Cardiac fibroblast (primary cell): ENCODE measurements around the gene GSTT4.
A peak's percentile ranks its signal among the peaks of the same experiment; 100 is the strongest.

Experiments
- DNase-seq, 2 donors: peaks; one replicate each; pipeline versions ENCODE4 v3.0.0 to v3.0.0-alpha.2; 2010; ENCODE audit warnings: low read depth in 2 of 2
- H3K4me3 ChIP-seq, 2 donors: replicated peaks in 1 of 2; 1 replicate in 1 of 2; 2 replicates in 1 of 2; pipeline ENCODE4 v1.5.1; 2011; ENCODE audit warnings: low read depth in 2 of 2, low read length in 2 of 2, mild to moderate bottlenecking in 2 of 2, moderate library complexity in 1 of 2
- TF ChIP-seq, protein P1 (sequence below): IDR thresholded peaks from one replicate; pipeline ENCODE4 v1.5.1; 2011; ENCODE audit warnings: low read depth, mild to moderate bottlenecking, low read length, inconsistent platforms

The GSTT4 gene

DNA sequence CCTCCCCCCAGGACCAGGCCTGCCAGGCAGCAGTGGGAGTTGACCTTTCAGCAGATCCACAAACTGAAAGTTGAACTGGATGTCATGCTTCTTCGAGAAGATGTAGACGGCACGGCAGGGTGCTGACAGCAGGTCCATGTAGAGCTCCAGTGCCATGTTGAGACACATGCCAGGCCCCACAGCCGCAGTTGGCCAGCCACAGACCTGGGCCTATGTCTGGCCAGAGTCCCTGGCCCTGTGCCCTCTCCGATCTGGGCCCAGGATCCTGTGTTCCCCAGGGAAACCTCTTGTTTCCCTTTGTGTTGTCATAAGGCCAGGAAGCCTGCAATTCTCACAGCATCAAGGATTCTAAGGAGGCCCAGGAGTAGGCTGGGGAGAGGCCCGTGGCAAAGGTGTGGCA lies at the start of gene GSTT4:
TSS of gene GSTT4 (minus strand) at position 253 of the 400 bp plus-strand sequence. CDS start at position 156, 97 bp downstream.
- DNase-seq = peak; percentile 43 to 57
- H3K4me3 ChIP-seq = no peak within 1 kb of the TSS
- TF ChIP-seq, protein P1, sequence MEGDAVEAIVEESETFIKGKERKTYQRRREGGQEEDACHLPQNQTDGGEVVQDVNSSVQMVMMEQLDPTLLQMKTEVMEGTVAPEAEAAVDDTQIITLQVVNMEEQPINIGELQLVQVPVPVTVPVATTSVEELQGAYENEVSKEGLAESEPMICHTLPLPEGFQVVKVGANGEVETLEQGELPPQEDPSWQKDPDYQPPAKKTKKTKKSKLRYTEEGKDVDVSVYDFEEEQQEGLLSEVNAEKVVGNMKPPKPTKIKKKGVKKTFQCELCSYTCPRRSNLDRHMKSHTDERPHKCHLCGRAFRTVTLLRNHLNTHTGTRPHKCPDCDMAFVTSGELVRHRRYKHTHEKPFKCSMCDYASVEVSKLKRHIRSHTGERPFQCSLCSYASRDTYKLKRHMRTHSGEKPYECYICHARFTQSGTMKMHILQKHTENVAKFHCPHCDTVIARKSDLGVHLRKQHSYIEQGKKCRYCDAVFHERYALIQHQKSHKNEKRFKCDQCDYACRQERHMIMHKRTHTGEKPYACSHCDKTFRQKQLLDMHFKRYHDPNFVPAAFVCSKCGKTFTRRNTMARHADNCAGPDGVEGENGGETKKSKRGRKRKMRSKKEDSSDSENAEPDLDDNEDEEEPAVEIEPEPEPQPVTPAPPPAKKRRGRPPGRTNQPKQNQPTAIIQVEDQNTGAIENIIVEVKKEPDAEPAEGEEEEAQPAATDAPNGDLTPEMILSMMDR = no peak

DNA sequence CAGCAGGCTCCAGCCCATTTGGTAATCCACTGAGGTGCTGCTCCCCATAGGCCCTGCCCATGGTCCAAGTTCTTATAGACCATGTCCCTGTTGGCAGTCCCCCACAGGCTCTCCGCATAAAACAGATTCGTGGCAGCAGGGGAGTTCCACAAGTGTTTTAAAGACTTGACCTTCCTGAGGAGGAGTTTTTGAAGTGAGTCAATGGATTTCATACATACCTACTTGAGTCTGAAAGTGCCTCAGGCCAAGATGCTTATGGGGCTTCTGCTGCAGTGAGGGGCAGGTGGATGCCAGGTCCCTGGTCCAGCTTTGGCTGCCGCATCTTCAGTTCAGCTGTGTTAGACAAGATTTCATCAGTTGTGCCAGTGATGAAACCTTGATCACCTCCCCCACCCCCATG lies 49.1 kb upstream of the GSTT4 start:
- TF ChIP-seq, protein P1 = no peak
- no peak overlapping the region for H3K4me3 ChIP-seq
- peak in 1 of 2 donors; percentile 14 for DNase-seq

DNA sequence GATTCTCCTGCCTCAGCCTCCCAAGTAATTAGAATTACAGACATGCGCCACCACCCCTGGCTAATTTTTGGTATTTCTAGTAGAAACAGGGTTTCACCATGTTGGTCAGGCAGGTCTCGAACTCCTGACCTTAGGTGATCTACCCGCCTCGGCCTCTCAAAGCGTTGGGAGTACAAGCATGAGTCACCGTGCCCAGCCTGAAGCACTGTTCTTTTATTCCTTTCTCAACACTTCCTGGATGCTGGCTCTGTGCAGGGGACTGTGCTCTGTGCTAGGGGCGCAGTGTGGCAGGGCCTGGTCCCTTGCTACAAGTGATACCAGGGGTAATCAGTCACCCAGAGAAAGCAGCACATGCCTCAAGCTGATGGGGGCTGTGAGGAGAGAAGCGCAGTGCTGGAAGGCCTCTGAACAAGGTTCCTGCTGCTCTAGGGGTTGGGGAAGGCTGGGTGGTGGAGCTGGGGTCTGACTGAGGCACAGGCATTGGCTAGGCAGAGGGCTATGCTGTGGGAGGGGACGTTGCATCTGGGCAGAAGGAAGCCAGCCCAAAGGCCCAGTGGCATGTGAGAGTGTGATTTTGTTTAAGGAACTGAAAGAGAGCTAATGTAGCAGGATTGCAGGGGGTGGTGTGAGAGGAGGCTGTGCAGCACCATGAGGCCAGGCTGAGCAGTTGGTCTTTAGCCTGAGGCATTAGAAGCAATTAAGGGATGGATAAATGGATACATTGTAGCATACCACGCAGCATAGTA lies 48.4 kb upstream of the GSTT4 start:
- H3K4me3 ChIP-seq = no peak overlapping the region
- peak in 1 of 2 donors; percentile 17 for DNase-seq
- TF ChIP-seq, protein P1 = no peak

DNA sequence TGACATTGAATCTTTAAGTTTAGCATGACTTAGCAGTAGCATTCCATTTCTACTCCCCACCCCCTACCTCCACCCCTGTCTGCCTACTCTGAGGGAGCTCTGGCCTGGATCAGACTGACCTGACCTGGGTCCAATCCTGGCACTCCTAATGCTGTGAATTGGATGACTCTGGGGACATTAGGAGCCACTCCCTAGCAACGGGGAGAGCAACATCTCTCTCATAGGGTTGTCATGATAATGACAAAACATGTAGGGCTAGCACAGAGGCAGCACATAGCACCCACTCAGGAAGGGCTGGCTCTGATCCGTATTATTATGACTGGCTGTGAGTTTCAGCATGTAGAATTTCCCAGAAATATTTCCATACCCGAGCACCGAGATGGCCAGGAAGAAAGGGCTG lies 46.3 kb upstream of the GSTT4 start:
- DNase-seq = peak; percentile 25 to 43
- H3K4me3 ChIP-seq = no peak overlapping the region
- TF ChIP-seq, protein P1 = no peak

DNA sequence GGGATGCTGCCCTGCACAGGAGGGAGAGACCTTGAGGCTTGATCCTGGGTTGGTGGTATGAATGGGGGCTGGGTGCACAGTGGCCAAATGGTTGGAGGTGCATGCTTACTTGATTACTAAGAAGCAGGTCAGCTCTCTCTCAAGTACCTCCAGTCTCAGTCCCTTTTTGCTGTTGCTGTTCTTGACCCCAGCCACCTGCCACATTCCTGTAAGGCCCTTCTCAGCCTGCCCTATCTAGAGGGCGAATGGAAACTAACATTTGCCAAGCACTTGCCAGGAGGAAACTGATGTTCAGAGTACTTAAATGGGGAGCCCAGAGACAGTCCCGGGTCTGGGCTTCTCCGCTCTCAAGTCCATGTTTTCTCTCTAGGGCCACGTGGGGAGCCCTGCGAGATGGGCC lies 45.8 kb upstream of the GSTT4 start:
- DNase-seq = no peak
- TF ChIP-seq, protein P1 = no peak
- H3K4me3 ChIP-seq = no peak overlapping the region

DNA sequence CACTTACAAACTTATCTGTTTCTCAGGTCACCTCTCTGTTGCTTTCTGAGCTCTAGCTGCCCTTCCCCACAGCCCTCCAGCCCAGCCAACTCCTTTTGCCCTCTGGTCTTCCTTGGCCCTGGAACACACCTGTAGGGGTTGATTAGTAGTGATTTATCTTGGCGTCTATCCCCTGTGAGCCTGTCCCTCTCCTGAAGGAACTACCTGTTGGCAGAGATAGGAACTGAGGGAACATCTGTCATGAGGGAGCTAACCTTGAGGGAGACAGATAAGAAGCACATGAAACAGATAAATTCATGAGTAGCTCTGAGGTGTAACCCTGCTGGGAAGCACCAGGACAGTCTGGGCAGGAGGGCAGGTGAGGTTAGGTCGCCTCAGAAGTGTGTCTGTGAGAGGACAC lies 44.7 kb upstream of the GSTT4 start:
- DNase-seq = no peak
- no peak overlapping the region for H3K4me3 ChIP-seq
- TF ChIP-seq, protein P1 = no peak

DNA sequence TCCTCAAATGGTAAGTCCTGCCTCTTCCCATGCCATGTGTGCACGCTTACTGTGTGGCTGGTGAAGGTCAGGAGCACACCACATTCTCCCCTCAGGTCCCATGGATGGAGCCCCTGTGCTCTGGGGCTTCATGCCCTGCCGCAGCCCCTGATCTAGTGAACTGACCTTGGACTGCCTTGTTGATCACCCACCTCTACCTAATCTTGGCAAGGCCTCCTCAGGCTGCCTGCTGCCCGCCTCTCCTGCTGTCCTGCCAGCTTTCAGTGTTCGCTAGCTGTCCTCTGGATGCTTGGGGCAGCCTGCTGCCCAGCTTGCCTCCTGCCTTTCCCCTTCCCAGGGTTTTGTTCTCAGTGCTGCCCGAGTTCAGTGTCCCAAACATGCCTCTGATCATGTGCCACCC lies 44.0 kb upstream of the GSTT4 start:
- TF ChIP-seq, protein P1 = no peak
- no peak overlapping the region for H3K4me3 ChIP-seq
- no peak for DNase-seq
